Prostate gland (tissue), 2 donors: ENCODE measurements around the gene LINGO1.

Experiments
- CTCF ChIP-seq, 4 experiments: fragments of 200-600 bp in 2 of 4; fragments of 450-650 bp in 2 of 4; sonication (generic) in 2 of 4; IDR thresholded peaks; 1 replicate in 3 of 4; 2 replicates in 1 of 4; pipeline ENCODE4 v1.5.1; 2016 to 2019; ENCODE audit warnings: antibody characterized with exemption in 4 of 4, mild to moderate bottlenecking in 2 of 4, moderate library complexity in 2 of 4
- POLR2A ChIP-seq: fragments of 450-650 bp; IDR thresholded peaks from one replicate; pipeline ENCODE4 v1.6.1; 2016; ENCODE audit warnings: antibody characterized with exemption, mild to moderate bottlenecking

GRCh38 chr15:77620960-77621647, 11.6 kb downstream of the LINGO1 start:
- TF ChIP-seq CTCF (IDR thresholded peaks at IDR 0.05), result no peak
- no peak for TF ChIP-seq POLR2A
